A673 (cell line): Measurements from ENCODE around the gene MDFI. TPM values are rescaled to one million over a fixed set of nuclear protein-coding genes. Genes with fewer than 3 reads are reported as not detected.

ENCODE experiments used
- microRNA-seq: library from miRNA; unstranded; fragments of <30 nt; microRNA quantifications from one replicate; pipeline ENCODE4 v1.2.0, GENCODE V29; 2021
- total RNA-seq: library from RNA; stranded (reverse); gene quantifications from 2 replicates; pipeline ENCODE4 v1.2.3, GENCODE V29; 2021

Gene MDFI
- total RNA-seq, 1 experiment from 2014 or later = 342 TPM

Small RNA genes within 50 kb of the gene (microRNA-seq; reads per million reads assigned to microRNA genes)
- not detected for gene MIR4641

Other genes starting within 250 kb of the MDFI start
- gene FOXP4, start 92.1 kb upstream of the MDFI start, total RNA-seq = 53.9 and 56.7 TPM in 2 replicates
- 1.8 and 2.8 TPM in 2 replicates for gene TFEB, start 97.1 kb downstream of the MDFI start, total RNA-seq
- not detected in 2 replicates for gene PGC, start 108.9 kb downstream of the MDFI start, total RNA-seq
- 3.0 and 5.5 TPM in 2 replicates for gene FRS3, start 141.4 kb downstream of the MDFI start, total RNA-seq
- gene PRICKLE4, start 142.3 kb downstream of the MDFI start, total RNA-seq = 1.9 TPM in 1 of 2 replicates, not detected in the other
- gene TOMM6, start 149.2 kb downstream of the MDFI start, total RNA-seq = 197 and 206 TPM in 2 replicates